Body of pancreas (tissue), 4 donors: ENCODE measurements around the gene TPRA1.

Experiments
- POLR2A ChIP-seq, 3 donors: fragments of 450-650 bp; IDR thresholded peaks; one replicate each; pipeline ENCODE4 v1.6.1; 2016; ENCODE audit warnings: antibody characterized with exemption in 3 of 3, mild to moderate bottlenecking in 2 of 3
- TF ChIP-seq, protein P1 (sequence below), 7 experiments: fragments of 450-650 bp in 4 of 7; fragments of 200-600 bp in 3 of 7; sonication (generic) in 3 of 7; IDR thresholded peaks; one replicate each; pipeline ENCODE4 v1.5.1; 2016 to 2019; ENCODE audit warnings: antibody characterized with exemption in 7 of 7

DNA sequence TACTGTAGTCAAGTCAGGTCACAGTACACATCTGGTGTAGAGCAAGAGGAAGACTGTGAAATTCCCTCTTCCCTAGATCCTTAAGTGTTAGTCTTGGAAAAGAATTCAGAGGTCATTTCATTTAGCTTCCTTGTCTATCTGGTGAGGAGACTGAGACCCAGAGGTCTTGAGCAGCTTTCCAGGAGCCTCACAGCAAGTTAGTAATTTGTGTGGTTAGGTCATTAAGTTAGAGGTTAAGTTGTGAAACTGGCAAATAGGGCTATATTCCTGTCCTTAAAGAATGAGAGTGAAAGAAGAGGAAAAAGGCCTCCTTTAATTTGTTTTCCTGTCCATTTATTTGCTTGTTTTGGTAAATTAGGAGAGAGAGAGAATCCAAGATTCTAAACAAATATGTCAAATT is 47.4 kb upstream of the TPRA1 start:
- TF ChIP-seq, protein P1, sequence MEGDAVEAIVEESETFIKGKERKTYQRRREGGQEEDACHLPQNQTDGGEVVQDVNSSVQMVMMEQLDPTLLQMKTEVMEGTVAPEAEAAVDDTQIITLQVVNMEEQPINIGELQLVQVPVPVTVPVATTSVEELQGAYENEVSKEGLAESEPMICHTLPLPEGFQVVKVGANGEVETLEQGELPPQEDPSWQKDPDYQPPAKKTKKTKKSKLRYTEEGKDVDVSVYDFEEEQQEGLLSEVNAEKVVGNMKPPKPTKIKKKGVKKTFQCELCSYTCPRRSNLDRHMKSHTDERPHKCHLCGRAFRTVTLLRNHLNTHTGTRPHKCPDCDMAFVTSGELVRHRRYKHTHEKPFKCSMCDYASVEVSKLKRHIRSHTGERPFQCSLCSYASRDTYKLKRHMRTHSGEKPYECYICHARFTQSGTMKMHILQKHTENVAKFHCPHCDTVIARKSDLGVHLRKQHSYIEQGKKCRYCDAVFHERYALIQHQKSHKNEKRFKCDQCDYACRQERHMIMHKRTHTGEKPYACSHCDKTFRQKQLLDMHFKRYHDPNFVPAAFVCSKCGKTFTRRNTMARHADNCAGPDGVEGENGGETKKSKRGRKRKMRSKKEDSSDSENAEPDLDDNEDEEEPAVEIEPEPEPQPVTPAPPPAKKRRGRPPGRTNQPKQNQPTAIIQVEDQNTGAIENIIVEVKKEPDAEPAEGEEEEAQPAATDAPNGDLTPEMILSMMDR (IDR thresholded peaks at IDR 0.05): no peak
- no peak for TF ChIP-seq POLR2A (IDR thresholded peaks at IDR 0.05)
